ENCODE measurements around the gene LCNL1. TPM values are rescaled to one million over a fixed set of nuclear protein-coding genes. Genes with fewer than 3 reads are reported as not detected.
A peak's percentile ranks its signal among the peaks of the same experiment; 100 is the strongest.

Gene LCNL1
- total RNA-seq (1 to 10 TPM in 3 of 9 donors, under 1 TPM in 4, not detected in 2; 0.06 to 2.8 (median 0.41) TPM), polyA plus RNA-seq (10 to 100 TPM in 1 of 3 donors, 1 to 10 TPM in 1, under 1 TPM in 1; 0.26 to 10.5 (median 8.2) TPM)
- long read RNA-seq, donor 1: 0 reads
- long read RNA-seq, donor 2: 0 reads
- long read RNA-seq, donor 3: 0 reads
- long read RNA-seq, donor 4: 0 reads
- long read RNA-seq, donor 5: 0 reads
- long read RNA-seq, donor 6: 0 reads
- long read RNA-seq, donor 7: 0 reads
- long read RNA-seq, donor 8: 0 reads
- long read RNA-seq, donor 9: 0 reads
- long read RNA-seq, donor 10: 0 reads

DNA sequence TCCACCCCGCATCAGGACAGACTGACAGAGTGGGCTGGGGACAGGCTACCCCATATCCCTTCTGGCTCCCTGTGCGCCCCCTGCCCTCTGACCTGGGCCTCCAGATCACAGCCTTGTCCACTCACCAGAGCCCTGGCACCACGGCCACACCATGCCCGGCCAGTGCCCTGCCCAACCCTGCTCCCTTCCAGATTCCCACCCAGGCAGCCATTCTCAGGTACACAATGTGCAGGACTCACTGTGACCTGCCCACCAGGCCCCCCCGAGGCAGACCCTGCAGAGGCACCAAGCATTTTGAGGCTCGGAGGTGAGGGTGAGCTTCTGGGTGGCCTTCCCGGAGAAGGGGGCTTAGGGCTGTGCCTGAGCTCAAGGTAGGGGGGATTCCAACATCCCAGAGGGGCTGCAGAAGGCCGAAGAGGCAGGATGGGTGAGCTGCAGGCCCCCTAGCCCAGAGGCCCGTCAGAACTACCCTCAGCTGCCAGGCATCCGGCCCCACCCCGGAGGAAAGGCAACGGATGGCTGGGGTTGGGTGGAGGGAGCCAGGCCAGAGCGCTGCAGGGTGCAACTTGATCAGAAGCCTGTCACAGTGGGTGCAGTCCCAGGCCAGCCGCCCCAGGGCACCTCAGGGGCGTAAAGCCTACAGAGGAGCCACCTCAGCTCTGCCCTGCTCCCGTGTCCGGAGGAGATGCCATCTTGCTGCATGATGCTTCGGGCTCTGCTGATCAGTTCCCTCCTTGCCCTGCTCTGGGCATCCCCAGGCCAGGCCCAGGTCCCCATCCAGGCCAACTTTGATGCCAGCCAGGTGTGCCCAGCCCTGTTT lies at the start of gene LCNL1:
LCNL1 (plus strand) TSS at position 762 of the 820 bp plus-strand sequence. CDS start 594 bp downstream, outside the sequence.
- intact Hi-C loops (cut with DNase I): no loop called here

DNA sequence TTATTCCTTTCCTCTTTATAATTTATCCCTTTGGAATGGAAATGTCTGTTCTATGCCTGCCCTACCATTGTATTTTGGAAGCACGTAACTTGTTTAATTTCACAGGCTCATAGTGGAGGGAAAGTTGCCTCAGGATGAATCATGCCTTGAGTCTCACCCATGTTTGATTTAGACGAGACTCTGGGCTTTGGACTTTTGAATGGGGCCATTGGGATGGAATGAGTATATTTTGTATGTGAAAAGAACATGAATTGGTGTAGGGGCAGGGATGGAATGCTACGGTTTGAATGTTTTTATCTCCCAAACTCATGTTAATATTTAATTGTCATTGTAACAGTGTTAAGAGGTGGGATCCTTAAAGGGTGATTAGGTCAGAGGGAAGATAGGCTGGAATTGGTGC lies 48.5 kb upstream of the LCNL1 start:
- no peak overlapping the region for H3K27ac ChIP-seq
- no peaks in the 10 kb centered on the region for H3K4me1 ChIP-seq (replicated peaks in 1 of 2)
- intact Hi-C loops (cut with DNase I): no loop called here
- no peak overlapping the region for H3K4me3 ChIP-seq
- TF ChIP-seq, protein P1, sequence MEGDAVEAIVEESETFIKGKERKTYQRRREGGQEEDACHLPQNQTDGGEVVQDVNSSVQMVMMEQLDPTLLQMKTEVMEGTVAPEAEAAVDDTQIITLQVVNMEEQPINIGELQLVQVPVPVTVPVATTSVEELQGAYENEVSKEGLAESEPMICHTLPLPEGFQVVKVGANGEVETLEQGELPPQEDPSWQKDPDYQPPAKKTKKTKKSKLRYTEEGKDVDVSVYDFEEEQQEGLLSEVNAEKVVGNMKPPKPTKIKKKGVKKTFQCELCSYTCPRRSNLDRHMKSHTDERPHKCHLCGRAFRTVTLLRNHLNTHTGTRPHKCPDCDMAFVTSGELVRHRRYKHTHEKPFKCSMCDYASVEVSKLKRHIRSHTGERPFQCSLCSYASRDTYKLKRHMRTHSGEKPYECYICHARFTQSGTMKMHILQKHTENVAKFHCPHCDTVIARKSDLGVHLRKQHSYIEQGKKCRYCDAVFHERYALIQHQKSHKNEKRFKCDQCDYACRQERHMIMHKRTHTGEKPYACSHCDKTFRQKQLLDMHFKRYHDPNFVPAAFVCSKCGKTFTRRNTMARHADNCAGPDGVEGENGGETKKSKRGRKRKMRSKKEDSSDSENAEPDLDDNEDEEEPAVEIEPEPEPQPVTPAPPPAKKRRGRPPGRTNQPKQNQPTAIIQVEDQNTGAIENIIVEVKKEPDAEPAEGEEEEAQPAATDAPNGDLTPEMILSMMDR (IDR thresholded peaks at IDR 0.05): no peak
- no peak for TF ChIP-seq POLR2A (IDR thresholded peaks at IDR 0.05)
- H3K27me3 ChIP-seq: no peaks in the 10 kb centered on the region
- H3K36me3 ChIP-seq (replicated peaks in 1 of 2): peaks cover 0 to 3% of the 10 kb centered on the region in 2 donors
- no peak for DNase-seq
- WGBS, 4 donors: 91% methylated on average over 3 of the region's 3 CpGs
- H3K9me3 ChIP-seq (replicated peaks in 1 of 3): no peaks in the 10 kb centered on the region

More for the DNA sequence above, at the start of gene LCNL1:
- Histone ChIP-seq H3K36me3 (replicated peaks in 1 of 2) (no peaks in the 10 kb centered on the region), H3K4me3 (no peak within 1 kb of the TSS), H3K27me3 (peaks cover 19% of the 10 kb centered on the region), H3K27ac (peak within 1 kb of the TSS in 1 of 5 donors; percentile 68), H3K9me3 (replicated peaks in 1 of 3) (no peaks in the 10 kb centered on the region), H3K4me1 (replicated peaks in 1 of 2) (peaks cover 0 to 7% of the 10 kb centered on the region in 2 donors)
- no peak for TF ChIP-seq POLR2A (IDR thresholded peaks at IDR 0.05)
- TF ChIP-seq, protein P1 (IDR thresholded peaks at IDR 0.05): no peak
- no peak for DNase-seq
- 77 to 90% (median 83%) methylated on average over 2 to 18 of the region's 18 CpGs for WGBS, 4 donors

DNA sequence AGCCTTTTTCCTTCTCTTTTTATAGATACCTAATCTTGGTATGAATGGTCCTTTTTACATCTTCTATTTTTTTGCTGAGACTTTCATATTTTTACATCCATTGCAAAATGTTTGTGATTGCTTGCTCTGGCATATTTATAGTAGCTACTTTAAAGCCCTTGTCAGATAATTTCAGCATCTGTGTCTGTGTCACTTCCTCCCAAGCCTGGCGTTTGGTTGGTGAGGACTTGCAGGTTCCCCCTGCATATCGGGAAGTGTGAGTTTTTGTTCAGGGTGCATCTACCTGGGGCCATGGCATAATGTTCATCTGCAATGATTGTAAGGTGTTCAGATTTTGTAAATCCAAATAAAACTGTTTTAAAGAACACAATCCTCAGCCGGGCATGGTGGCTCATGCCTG lies 47.1 kb upstream of the LCNL1 start:
- intact Hi-C loops (cut with DNase I): no loop called here
- Histone ChIP-seq H3K27me3 (no peaks in the 10 kb centered on the region), H3K4me1 (replicated peaks in 1 of 2) (peaks cover 4 to 12% of the 10 kb centered on the region in 2 donors), H3K4me3 (no peak overlapping the region), H3K9me3 (replicated peaks in 1 of 3) (no peaks in the 10 kb centered on the region), H3K36me3 (replicated peaks in 1 of 2) (peaks cover 0 to 17% of the 10 kb centered on the region in 2 donors), H3K27ac (no peak overlapping the region)
- DNase-seq: no peak
- WGBS, 4 donors: 79 to 90% (median 84%) methylated on average over 3 of the region's 3 CpGs
- TF ChIP-seq POLR2A (IDR thresholded peaks at IDR 0.05): no peak
- TF ChIP-seq, protein P1 (IDR thresholded peaks at IDR 0.05): no peak

DNA sequence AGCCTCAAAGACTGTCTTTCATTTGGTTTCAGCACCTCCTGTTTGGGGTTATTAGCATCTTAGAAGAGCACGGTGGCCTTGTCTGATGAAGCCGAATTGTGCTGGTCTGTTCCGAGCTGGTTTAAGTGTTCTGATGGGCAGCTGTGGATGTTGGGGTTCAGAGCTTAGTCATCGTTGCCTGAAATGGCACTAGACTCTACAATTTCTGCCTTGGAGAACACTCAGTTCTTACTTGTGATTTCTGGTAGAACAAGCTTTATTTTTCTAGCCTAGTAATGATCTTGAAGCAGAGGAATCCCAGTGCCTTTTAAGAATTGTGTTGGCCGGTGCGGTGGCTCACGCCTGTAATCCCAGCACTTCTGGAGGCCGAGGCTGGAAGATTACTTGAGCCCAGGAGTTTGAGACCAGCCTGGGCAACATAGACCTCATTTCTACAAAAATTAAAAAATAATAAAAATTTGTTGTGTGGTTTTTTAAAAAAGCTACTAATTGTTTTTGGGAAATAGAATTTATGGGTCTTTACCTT lies 46.1 kb upstream of the LCNL1 start:
- no peak overlapping the region for H3K27ac ChIP-seq
- no peaks in the 10 kb centered on the region for H3K27me3 ChIP-seq
- no peak for TF ChIP-seq POLR2A (IDR thresholded peaks at IDR 0.05)
- 91 to 95% (median 93%) methylated on average over 8 of the region's 8 CpGs for WGBS, 4 donors
- H3K4me3 ChIP-seq: no peak overlapping the region
- H3K36me3 ChIP-seq (replicated peaks in 1 of 2): peaks cover 0 to 27% of the 10 kb centered on the region in 2 donors
- intact Hi-C loops (cut with DNase I): no loop called here
- H3K4me1 ChIP-seq (replicated peaks in 1 of 2): peaks cover 6 to 12% of the 10 kb centered on the region in 2 donors
- DNase-seq: no peak
- H3K9me3 ChIP-seq (replicated peaks in 1 of 3): no peaks in the 10 kb centered on the region
